Measurements from ENCODE around the gene FAM20B. TPM values are rescaled to one million over a fixed set of nuclear protein-coding genes. Genes with fewer than 3 reads are reported as not detected.

The FAM20B gene
- total RNA-seq, 1 experiment from 2014 or later: 33.6 TPM

- H3K9me3 ChIP-seq (replicated peaks): no peaks in the 10 kb centered on the region
- peaks cover 14% of the 10 kb centered on the region for H3K36me3 ChIP-seq
- H3K4me3 ChIP-seq: no peak overlapping the region
- H3K27me3 ChIP-seq: no peaks in the 10 kb centered on the region
- no peak for DNase-seq
- H3K4me1 ChIP-seq: no peaks in the 10 kb centered on the region
- no peak overlapping the region for H3K27ac ChIP-seq
Observed at GRCh38 chr1:179107706-179108629, 82.3 kb downstream of the FAM20B start.

GRCh38 chr1:179108644-179109043 lies 83.0 kb downstream of the FAM20B start:
- DNase-seq: no peak
- Histone ChIP-seq H3K4me3 (no peak overlapping the region), H3K27me3 (no peaks in the 10 kb centered on the region), H3K4me1 (no peaks in the 10 kb centered on the region), H3K27ac (no peak overlapping the region), H3K9me3 (replicated peaks) (no peaks in the 10 kb centered on the region), H3K36me3 (peaks cover 17% of the 10 kb centered on the region)

- Histone ChIP-seq H3K9me3 (replicated peaks) (no peaks in the 10 kb centered on the region), H3K4me3 (no peak overlapping the region), H3K27me3 (no peaks in the 10 kb centered on the region), H3K36me3 (peaks cover 27% of the 10 kb centered on the region), H3K4me1 (no peaks in the 10 kb centered on the region), H3K27ac (no peak overlapping the region)
- DNase-seq: no peak
Observed at GRCh38 chr1:179115181-179115580, 89.5 kb downstream of the FAM20B start.

- Histone ChIP-seq H3K36me3 (peaks cover 18% of the 10 kb centered on the region), H3K9me3 (replicated peaks) (no peaks in the 10 kb centered on the region), H3K4me1 (no peaks in the 10 kb centered on the region), H3K27me3 (no peaks in the 10 kb centered on the region), H3K4me3 (no peak overlapping the region), H3K27ac (no peak overlapping the region)
- no peak for DNase-seq
Observed at GRCh38 chr1:179119513-179119912, 93.8 kb downstream of the FAM20B start.

GRCh38 chr1:179120736-179121135 lies 95.0 kb downstream of the FAM20B start:
- H3K27me3 ChIP-seq: no peaks in the 10 kb centered on the region
- DNase-seq: no peak
- no peaks in the 10 kb centered on the region for H3K9me3 ChIP-seq (replicated peaks)
- H3K4me3 ChIP-seq: no peak overlapping the region
- peaks cover 27% of the 10 kb centered on the region for H3K36me3 ChIP-seq
- no peaks in the 10 kb centered on the region for H3K4me1 ChIP-seq
- no peak overlapping the region for H3K27ac ChIP-seq

GRCh38 chr1:179121159-179121938 lies 95.7 kb downstream of the FAM20B start:
- H3K4me1 ChIP-seq: no peaks in the 10 kb centered on the region
- H3K27me3 ChIP-seq: no peaks in the 10 kb centered on the region
- peaks cover 29% of the 10 kb centered on the region for H3K36me3 ChIP-seq
- no peak overlapping the region for H3K27ac ChIP-seq
- peak in 1 of 2 experiments; percentile 32 for DNase-seq
- H3K4me3 ChIP-seq: no peak overlapping the region
- no peaks in the 10 kb centered on the region for H3K9me3 ChIP-seq (replicated peaks)

GRCh38 chr1:179124873-179125272 lies 99.2 kb downstream of the FAM20B start:
- Histone ChIP-seq H3K4me1 (no peaks in the 10 kb centered on the region), H3K27ac (no peak overlapping the region), H3K27me3 (no peaks in the 10 kb centered on the region), H3K36me3 (peaks cover 15% of the 10 kb centered on the region; the same call in 1 of the 2 replicates), H3K9me3 (replicated peaks) (no peaks in the 10 kb centered on the region), H3K4me3 (no peak overlapping the region)
- DNase-seq: no peak

Other genes starting within 250 kb of the FAM20B start
- gene ANGPTL1, start 154.8 kb upstream of the FAM20B start, total RNA-seq (2014; rRNA removed; shearing (Covaris generic)): 1.2 and 2.0 TPM in 2 replicates
- gene TOR3A, start 56.2 kb downstream of the FAM20B start, total RNA-seq (2014; rRNA removed; shearing (Covaris generic)): 14.6 and 15.4 TPM in 2 replicates
- gene ABL2, start 203.8 kb downstream of the FAM20B start, total RNA-seq (2014; rRNA removed; shearing (Covaris generic)): 11.5 and 14.5 TPM in 2 replicates

All from SJCRH30 (cell line).